Lower leg skin (tissue), 3 donors: Measurements from ENCODE around the gene PRAMEF1.

Experiments
- POLR2A ChIP-seq, 2 donors: fragments of 450-650 bp; IDR thresholded peaks; one replicate each; pipeline ENCODE4 v1.6.1; 2016 to 2017; ENCODE audit warnings: antibody characterized with exemption in 2 of 2, mild to moderate bottlenecking in 1 of 2, moderate library complexity in 1 of 2
- TF ChIP-seq, protein P1 (sequence below), 3 donors: fragments of 450-650 bp; IDR thresholded peaks; one replicate each; pipeline ENCODE4 v1.5.1; 2016; ENCODE audit warnings: antibody characterized with exemption in 3 of 3, mild to moderate bottlenecking in 3 of 3, moderate library complexity in 2 of 3

GRCh38 chr1:12770620-12771019 lies 20.6 kb upstream of the PRAMEF1 start:
- TF ChIP-seq, protein P1, sequence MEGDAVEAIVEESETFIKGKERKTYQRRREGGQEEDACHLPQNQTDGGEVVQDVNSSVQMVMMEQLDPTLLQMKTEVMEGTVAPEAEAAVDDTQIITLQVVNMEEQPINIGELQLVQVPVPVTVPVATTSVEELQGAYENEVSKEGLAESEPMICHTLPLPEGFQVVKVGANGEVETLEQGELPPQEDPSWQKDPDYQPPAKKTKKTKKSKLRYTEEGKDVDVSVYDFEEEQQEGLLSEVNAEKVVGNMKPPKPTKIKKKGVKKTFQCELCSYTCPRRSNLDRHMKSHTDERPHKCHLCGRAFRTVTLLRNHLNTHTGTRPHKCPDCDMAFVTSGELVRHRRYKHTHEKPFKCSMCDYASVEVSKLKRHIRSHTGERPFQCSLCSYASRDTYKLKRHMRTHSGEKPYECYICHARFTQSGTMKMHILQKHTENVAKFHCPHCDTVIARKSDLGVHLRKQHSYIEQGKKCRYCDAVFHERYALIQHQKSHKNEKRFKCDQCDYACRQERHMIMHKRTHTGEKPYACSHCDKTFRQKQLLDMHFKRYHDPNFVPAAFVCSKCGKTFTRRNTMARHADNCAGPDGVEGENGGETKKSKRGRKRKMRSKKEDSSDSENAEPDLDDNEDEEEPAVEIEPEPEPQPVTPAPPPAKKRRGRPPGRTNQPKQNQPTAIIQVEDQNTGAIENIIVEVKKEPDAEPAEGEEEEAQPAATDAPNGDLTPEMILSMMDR (IDR thresholded peaks at IDR 0.05), result no peak
- no peak for TF ChIP-seq POLR2A (IDR thresholded peaks at IDR 0.05)
